ENCODE measurements around the gene PRM1.

The PRM1 gene

DNA sequence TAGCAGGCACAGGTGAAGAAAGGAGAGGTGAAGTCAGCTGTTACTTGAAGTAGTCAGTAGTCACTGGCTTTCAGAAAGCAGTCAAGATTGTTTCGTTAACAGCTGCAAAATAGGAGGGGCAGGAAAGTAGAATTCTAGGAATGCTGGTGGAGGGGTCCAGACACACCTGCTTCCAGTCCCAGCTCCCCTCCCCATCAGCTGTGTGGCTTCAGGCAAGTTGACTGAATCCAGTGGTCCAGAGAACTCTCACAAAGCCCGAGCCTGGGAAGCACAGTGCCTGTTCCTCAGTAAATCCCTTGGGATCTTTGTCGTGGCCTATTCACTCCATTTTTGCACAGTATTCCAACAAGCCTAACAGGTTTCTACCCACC is 20.5 kb downstream of the PRM1 start:
- no peak overlapping the region for H3K4me3 ChIP-seq (ENCODE audit: low read length)
- no peak for DNase-seq (ENCODE audit: low read depth)
- TF ChIP-seq, protein P1, sequence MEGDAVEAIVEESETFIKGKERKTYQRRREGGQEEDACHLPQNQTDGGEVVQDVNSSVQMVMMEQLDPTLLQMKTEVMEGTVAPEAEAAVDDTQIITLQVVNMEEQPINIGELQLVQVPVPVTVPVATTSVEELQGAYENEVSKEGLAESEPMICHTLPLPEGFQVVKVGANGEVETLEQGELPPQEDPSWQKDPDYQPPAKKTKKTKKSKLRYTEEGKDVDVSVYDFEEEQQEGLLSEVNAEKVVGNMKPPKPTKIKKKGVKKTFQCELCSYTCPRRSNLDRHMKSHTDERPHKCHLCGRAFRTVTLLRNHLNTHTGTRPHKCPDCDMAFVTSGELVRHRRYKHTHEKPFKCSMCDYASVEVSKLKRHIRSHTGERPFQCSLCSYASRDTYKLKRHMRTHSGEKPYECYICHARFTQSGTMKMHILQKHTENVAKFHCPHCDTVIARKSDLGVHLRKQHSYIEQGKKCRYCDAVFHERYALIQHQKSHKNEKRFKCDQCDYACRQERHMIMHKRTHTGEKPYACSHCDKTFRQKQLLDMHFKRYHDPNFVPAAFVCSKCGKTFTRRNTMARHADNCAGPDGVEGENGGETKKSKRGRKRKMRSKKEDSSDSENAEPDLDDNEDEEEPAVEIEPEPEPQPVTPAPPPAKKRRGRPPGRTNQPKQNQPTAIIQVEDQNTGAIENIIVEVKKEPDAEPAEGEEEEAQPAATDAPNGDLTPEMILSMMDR (IDR thresholded peaks at IDR 0.05; ENCODE audit: insufficient read depth, low read depth, low read length, missing control alignments), result no peak

DNA sequence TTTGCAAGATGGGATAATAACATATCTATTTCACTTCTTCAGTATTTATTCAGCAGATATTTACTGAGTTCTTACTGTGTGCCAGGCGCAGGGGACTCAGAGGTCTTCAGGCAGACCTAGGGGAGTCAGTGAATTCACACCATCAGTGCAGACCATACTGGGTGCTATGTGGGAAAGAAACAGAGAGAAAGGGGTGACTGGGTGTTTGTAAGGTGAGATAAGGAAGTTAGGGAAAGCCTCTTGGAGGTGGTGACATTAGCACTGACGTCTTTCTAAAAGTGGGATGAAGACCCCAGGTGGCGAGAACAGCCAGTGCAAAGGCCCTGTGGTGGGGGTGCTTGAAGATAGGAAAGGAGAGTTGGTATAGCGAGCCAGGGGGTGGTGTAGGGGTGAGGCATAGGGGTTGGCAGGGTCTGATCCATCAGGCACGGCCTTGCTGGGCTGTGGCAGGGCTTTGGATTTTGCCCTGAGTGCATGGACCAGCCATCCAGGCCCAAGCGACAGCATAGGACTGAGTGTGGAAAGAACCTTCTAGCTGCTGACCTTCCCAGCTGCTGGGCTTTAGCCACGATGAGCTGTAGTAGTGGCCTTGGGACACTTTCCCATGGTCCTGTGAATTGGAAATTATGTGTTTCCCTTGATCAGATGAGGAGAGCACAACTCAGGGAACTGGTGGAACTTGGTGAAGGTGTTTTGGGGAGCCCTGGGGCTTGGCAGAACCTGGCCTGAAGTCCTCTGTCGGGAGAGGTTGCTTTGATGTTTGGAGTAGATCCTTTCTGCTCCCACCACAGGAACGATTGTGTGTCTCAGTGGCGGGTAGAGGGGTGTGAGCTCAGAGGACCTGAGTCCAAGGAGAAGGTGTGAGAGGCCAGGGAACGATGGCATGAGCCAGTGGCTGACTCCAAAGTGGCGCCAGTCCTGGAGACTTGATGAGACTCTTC is 21.2 kb downstream of the PRM1 start:
- TF ChIP-seq, protein P1 (IDR thresholded peaks at IDR 0.05; ENCODE audit: insufficient read depth, low read depth, low read length, missing control alignments), result no peak
- no peak for DNase-seq (ENCODE audit: low read depth)

DNA sequence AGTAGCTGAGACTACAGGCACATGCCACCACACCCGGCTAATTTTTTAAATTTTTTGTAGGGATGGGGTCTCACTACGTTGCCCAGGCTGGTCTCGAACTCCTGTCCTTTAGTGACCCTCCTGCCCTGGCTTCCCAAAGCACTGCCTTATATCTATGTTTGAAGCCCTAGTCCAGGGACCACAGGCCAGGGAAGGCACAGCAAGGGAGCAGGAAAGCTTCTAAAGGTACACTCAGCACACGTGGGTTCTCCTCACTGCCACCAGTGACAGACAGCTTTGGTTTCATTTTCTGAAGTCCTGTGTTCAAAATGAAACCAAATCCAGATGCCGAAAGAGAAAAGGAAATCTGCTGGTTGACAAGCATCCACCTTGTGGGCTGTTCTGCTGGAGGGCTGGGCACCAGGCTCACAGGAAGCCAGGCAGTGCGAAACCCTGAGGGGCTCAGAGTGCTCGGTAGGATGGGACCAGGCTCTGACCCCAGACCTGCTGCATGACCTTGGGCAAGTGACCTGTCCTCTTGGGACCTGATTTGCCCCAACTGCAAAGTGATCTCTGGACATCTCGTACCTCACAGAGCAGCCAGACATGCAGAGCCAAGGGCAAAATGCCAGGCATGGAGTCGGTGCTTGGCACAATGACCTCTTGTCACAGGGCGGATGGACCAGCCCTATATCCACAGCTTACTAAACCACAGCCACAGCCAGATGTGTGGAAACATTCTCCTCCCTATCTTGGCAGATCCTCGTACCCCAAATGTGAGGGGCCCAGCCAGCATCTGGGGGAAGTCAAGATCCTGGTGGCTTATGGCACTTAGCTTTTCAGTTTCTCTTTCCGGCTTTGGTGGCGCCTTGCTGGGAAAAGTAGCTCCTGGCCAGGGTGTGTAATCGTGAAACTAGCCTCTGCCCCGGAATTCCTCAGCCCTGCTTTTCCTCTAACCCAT is 22.3 kb downstream of the PRM1 start:
- no peak for DNase-seq (ENCODE audit: low read depth)
- TF ChIP-seq, protein P1 (IDR thresholded peaks at IDR 0.05; ENCODE audit: insufficient read depth, low read depth, low read length, missing control alignments), result no peak
- no peak overlapping the region for H3K4me3 ChIP-seq (ENCODE audit: low read length)

More for the DNA sequence above, 21.2 kb downstream of the PRM1 start:
- H3K4me3 ChIP-seq (ENCODE audit: low read length), result no peak overlapping the region

DNA sequence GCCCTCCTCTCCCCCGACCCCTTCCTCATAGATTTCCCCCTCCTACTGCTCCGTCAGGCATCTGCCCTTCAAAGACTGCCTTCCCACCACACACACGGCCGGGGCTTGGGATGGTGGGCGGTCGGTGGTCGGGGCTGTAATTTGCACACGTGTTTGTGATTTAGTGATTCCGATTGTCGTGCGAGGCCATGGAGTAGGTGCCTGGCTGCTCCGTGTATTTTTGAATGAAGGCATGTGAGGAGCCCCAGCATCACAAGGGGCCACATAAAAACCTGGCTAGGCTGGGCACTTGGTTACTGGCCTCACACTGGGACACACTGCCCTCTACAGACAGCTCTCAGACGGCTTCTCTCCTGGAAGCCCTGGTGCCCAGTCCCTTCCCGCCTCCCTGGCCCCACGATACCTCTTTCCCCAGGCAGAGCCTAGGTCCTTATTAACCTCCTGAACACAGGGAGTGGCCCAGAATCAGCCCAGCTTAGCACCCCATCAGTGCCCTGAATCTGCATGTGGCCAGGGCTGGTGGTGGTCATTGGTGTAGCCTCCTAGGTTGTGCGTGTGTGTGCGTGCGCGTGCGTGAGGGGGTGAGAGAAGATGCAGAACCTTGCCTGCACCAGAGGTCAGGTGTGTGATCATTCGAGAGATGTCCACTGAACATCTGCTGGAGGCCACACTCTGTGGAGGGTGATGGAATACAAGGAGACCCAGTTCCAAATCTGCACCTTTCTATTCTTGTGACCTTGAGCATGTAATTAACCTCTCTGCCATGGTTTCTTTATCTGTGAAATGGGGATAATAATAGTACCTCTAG is 23.8 kb downstream of the PRM1 start:
- TF ChIP-seq, protein P1 (IDR thresholded peaks at IDR 0.05; ENCODE audit: insufficient read depth, low read depth, low read length, missing control alignments), result peak; percentile 80
- peak overlapping the region; percentile 73 for H3K4me3 ChIP-seq (ENCODE audit: low read length)
- peak; percentile 85 for DNase-seq (ENCODE audit: low read depth)

DNA sequence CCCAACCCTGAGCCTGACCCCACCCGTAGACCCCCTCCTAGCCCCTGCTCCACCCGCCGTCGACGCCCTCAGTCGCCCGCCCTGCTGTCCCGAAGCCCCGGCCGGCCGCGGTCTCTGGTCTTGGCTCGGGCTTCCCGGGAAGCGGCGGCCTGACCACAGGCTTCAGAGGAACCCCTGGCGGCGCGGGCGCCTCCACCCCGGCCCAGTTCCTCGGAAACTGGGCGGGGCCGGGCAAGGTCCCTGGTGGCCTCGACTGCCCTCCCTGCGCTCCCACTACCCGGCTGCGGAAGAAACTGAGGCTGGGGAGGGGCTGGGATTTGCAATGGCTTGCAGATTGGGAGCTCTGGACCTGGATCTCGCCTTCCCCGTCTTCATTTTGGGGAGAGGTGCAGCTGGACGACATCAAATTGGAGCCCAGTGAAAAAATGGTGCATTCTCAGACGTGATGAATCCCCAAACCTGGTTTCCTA is 24.4 kb downstream of the PRM1 start:
- no peak for DNase-seq (ENCODE audit: low read depth)
- peak overlapping the region; percentile 73 for H3K4me3 ChIP-seq (ENCODE audit: low read length)
- TF ChIP-seq, protein P1 (IDR thresholded peaks at IDR 0.05; ENCODE audit: insufficient read depth, low read depth, low read length, missing control alignments), result no peak

All from epithelial cell of esophagus (primary cell).